Stimulated activated CD8-positive, alpha-beta memory T cell treated with anti-CD3 and anti-CD28 coated beads, Interleukin-4, amount 100 ng/mL, for 1 hour (primary cell): Measurements from ENCODE around the gene RFX5.

Experiments used
- DNase-seq, 2 donors: peaks; one replicate each; pipeline ENCODE4 v3.0.0-alpha.2; 2020; ENCODE audit warnings: low read depth in 2 of 2, low spot score in 1 of 2

Gene RFX5

DNA sequence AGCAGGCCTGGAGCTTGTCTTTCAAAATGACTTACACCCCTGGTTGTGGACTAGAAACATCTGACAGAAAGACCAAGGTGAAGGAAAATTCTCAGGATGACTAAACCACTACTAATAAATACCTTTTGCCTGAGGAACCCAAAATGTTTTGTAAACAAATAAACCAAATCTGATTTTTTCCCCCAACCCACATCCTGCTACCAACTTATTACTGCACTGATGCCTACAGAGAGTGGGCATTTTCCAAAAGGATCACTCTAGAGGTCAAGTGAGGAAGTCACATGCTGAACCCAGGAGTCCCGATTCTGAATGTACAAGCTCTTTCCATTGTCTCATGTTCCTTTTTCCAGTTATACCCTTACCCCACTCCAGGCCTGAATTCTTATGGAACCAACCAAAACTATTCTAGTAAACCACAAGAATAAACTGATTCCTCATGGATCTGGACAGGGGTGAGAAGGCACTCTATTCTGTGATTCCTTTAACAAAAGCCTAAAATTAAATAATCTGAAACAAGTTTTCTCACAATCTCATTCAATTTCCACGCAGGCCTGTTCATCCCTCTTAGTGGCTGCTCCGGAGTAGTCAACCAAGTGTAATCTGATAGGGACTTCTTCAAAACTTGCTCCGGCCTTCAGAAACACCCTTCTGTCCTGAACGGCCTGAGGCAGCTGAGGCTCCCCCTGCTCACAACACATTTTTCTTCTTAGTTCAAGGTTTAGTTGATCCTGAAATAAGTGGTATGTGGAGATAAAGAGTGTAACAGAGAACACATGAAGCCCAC is 21.2 kb downstream of the RFX5 start:
- DNase-seq: no peak

DNA sequence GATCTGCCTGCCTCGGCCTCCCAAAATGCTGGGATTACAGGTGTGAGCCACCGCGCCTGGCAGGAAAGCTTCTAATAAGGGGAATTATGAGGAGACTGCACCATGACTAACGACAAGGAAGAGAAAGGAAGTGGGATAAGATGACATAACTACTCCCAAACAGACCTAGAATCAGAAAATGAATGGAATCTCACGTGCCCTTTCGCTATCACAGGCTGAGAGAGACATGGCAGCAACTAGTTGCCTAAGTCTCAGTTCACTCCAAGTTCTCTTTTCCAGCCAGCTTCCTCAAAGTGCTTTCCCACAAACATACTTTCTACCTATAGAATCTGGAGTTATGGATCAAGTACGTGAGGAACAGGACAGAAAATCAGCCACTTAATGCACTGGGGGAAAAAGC is 21.8 kb downstream of the RFX5 start:
- no peak for DNase-seq

DNA sequence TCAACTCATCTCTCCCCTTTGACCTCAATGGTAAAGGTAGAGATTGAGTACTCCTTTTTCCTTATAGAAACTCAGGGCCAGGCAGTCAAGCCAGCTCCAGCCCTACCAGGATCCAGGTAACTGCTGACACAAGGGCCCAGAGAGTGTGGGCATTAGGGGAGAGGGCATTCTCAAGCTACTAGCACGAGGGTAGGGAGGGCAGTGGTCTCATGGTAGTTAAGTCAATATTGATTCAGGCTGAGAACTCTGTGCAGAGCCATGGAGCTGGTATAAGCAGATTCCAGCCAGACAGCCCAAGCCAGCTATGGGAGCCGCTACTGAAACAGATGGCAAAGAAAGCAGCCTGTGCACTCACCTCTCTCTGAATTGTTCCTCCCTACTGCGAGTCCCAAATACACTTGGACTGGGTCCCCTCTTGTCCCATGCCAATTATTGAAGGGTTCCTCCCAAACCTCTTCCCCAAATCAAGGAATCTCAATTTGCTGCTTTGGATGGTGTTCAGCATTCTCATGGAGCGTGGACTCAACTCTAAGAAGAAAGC is 22.6 kb downstream of the RFX5 start:
- DNase-seq: no peak

DNA sequence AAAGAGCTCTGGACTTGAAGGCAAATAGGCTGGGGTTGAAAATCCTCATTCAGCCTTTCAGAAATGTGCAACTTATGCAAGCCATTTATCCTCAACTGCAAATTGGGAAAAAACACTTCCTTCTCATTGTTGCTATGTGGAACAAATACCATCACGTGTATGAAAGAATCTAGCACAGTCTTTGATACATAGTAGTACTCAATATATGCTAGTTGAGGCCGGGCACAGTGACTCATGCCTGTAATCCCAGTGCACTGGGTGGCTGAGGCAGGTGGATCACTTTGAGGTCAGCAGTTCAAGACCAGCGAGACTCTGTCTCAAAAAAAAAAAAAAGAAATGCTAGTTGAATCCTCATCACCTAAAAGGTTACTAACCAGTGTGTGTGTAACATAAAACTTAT is 28.1 kb downstream of the RFX5 start:
- no peak for DNase-seq

DNA sequence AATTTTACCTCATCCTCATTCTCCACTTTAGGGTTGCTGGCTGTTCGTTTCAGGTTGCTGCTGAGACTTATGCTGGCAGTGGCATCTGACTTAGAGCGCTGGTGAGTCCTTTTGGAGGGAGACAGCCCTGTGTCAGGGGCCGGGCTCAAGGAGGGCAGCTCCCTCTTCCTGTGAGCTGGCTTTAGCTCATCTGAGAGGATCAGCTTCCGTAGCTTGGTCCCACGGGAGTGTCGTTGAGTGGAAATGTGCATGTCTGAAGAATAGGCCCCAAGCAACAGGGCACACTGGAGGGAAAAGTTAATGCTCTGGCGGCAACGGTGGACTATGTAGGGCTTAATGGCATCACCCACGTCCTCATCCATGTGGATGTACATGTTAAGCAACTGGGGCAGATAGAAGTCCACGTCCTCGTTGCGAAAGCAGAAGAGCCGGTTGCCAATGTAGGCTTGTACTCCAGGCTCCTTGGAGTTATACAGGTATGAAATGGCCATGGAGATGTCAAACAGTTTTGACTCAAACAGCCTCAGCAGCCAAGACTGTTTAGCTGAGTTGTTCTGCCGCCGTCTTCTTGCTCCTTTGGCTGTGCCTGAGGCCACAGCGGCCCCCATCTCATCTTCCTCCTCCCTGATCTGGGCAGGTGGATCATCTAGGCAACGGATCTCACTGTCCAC is 31.4 kb downstream of the RFX5 start:
- no peak for DNase-seq

DNA sequence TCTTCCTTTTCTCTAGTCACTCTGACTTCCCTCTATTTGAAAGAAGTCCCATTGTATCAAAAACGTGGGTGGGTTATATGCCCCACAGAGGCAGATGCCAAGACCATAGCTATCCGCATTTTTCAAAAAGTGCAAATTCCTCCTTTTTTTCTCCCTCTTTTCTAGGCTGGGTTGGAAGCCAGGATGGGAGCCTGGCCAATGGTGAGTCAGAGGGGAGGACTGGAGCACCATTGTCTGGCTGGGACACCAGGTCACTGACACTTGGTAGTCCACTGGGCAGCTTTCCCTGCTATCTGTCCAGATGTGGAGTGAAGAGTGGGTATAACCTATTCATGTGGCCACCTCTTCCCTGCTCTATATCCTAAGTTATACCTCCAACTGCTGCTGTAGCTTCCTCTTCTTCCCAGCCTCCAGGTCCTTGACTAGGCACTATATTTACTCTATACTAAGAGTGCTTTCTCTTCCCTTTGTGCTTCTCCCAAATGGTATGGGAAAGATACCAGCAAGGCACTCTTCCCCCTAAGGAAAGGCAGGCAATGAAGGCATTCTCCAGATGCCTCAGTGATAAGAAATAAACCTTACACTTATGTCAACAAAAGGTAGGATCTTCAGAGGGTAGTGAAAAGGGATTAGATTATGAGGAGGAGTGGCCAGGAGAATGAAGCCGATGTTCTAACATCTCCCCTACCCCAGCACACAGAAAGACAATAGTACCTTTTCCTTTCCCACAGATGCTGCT is 32.7 kb downstream of the RFX5 start:
- DNase-seq: no peak

DNA sequence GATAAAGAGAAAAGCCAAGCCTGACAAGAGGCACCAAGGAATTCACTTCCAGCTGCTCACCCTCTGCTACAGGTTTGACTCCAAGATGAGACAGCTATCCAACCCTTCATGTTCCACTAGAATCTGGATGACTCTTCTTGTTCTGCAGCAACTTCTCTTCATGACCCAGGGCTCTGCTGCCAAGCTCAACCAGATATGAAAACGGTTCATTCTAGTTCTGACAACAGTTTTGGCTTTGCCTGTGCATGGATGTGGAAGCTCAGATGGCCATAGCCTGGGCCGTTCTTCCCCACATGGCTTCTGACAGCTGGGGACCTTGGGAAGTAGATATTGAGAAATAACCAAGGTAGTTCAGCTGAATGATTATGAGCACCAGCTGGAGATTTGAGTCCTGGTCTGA is 33.6 kb downstream of the RFX5 start:
- DNase-seq: no peak

DNA sequence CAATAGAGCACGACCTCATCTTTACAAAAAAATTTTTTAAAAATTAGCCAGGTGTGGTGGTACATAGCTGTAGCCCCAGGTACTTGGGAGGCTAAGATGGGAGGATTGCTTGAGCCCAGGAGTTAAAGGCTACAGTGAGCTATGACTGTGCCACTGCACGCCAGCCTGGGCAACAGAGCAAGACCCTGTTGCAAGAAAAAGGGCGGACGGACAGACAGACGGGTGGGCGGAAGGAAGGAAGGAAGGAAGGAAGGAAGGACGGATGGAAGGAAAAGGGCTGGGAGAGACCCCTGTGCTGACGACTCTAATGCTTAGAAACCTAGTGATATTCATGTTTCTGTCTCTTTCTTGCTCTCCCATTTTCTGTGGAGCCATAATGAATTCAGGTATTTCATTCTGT is 34.2 kb downstream of the RFX5 start:
- no peak for DNase-seq

DNA sequence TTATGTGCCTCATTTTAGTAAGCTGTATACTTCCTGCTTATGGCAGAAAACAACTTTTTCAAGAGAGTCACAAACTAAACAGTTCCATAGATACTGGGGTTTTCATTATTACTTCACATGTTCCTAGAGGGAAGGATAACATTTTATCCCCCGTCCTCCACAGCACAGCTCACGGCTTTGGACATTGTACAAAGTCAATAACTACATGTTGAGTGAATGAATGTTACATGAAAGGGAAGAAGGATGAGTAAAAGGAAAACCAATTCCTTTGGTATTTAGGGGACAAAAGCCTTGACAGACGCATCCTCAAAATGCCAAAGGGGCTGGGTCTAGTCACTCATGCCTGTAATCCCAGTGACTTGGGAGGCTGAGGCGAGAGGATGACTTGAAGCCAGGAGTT is 34.6 kb downstream of the RFX5 start:
- no peak for DNase-seq

DNA sequence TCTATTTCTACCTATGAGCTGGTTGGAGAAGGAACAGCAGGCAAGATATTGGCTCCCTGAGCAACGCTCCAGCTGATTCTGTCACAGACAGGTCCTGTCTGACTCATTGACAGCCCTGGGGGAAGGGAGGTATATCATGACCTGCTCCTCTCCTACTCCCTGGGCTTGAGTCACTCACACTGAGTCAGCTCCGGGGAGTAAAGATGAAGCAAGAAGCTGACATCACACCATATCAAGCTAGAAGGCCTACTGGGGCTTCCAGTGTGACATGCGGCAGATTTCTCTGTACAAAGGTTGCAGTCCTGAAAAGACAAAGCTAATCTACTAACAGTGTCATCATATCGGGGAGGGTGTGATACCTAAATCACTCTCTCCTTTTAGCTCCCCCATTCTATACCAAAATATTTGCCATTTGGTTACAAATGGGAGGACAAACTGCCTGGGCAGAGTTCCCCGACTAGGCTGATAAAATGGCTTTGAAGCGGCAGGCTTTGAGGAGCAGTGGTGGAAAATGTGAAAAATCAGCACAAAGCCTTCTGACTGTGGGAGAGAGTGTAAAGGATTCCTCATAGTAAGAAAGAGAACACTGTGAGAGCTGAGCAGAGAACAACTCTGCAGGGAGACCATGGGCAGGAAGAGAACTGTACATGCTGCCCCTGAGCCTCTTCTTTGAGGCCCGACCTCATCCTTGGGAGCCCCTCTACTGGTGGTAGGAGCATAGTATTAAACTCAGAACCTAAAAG is 35.3 kb downstream of the RFX5 start:
- DNase-seq: peak; percentile 33 to 43

DNA sequence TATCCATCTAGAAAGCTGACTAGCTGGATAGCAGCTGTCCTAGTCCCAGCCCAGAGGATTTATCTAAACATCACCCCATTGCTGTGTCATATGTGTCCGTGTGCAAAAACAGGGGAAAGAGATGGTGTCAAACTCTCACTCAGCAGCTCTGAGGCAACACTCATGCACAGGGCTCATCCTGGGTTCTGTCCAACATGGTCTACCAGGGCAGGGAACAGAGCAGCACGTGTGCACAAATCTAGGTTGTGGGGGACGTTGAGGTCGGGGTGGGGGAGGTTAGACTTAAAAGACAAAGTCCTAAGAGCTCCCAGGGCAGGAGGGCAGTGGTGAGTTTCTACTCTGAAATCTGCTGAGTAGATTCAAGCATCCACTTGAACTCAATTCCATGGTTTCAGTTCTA is 36.0 kb downstream of the RFX5 start:
- DNase-seq: no peak

DNA sequence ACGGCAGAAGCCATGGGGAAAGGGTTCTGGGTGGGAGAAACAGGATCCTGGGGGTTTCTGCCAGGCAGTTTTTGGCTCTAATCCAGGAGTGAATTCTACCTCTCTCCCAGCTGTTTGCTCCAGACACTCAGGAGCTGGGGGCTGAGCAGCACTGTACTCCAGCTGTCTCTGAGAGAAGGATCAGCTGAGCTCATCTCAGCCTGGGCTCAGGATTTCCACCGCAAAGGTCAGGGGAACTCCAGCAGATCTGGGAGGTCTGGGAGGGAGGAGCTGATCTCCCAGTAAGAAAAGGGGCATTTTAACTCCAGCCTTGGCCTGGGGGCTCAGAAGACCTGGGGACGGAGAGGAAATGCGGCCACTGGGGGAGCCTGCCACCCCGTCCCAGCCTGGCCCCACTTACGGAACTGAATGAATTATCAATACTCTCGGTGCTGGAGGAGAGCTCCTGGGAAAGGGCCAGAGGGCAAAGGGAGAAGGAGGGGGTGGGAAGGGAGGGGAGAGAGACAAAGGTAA is 37.2 kb downstream of the RFX5 start:
- no peak for DNase-seq

DNA sequence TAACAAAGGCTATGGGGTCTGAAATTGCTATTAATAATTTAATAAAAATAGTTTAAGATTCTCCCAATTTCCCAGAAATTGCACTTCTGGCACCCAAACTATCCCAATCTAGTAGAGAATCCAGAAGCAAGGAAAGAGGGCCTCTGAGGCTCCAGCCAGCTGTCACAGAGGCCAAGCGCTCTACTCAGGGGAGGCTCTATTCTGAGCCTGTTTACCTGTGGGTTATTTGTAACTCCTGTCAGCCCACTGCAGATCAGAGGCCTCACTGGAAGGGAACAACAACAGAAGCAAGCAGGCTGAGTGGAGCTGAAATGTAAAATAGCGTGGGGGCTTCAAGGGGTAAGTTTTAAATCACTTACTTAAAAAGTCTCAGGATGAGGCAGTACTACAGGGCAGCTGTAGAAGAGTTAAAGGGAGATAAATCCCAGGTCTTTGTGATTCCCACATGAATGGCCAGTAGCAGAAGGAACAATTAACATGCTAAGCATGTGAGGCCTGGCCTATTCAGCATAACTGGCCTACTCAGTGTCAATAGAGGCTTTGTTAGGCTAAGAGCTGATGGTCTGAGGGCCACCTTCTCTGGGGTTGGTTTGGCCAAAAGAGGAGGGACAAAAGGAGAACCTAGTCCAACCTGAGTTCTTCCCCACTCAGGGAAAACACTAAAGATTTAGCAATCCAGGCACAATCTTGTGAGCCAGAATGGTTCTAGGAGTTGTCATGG is 52.1 kb downstream of the RFX5 start:
- no peak for DNase-seq

DNA sequence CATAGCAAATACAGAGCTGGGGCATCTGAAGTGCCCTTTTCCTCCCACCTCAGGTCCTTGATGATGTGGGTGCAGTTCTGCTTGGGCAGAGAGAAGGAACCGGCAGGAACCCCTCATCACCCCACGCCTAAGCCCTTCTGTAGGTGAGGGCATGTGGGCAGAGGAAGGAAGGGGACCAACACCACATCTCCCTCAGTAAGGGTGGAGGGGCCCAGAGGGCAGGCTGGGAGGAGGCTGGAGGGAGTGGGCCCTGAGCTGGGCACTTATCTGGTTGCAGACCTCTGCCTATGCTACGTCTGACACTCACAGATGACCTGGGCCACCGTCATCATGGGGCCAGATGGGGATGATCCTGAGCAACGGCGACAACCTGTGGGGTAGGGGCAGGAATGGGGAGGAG is 54.0 kb downstream of the RFX5 start:
- no peak for DNase-seq

DNA sequence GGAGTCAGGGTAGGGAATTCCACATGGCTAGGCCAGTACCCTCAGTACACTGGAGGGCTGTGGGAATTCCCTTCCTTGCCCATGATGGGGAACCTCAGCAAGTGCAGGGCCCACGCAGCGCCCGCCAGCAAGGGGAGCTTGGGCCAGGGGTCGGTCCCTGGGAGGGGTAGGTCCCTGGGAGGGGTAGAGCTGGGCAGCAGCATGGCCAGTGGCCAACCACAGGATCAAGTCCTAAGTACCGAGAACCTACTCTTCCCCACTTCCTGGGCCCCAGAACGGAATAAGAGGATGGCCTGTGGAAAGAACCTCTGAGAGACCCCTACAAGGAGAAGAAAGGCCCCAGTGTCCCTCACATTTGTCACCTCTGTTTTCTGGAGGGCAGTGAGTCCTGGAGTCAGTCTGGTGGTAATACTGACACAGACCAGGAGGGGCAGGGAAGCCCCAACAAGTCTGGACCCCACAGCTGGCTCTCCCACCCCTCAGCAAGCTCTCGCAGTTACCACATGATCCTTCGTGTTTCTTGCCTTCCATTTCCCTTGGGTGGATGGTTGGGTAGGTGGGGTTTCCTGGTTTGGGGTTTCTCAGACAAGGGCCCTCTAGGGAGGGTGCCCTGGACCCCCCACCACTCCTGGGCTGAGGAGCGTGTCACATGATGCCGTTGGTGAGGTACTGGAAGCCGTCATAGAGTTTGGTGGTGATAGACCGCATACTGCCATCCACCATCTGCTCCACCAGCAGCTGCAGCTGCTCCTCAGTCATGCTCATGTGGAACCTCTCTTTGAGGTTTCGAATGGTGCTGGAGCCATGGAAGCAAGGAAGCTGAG is 54.6 kb downstream of the RFX5 start:
- DNase-seq: no peak

DNA sequence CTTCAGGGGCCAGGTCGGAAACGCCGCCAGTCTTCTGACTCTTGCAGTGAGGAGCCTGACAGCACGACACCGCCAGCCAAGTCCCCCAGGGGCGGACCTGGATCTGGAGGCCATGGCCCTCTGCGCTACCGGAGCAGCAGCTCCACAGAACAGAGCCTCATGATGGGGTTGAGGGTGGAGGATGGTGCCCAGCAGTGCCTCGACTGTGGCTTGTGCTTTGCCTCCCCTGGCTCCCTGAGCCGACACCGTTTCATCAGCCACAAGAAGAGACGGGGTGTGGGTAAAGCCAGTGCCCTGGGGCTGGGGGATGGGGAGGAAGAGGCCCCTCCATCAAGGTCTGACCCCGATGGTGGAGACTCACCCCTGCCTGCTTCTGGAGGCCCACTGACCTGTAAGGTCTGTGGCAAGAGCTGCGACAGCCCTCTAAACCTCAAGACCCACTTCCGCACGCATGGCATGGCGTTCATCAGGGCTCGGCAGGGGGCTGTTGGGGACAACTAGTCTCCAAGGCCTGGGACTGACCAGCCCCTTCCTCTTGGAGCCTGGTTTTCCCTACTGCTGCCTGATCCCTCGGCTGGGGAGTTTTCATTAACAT is 56.2 kb downstream of the RFX5 start:
- DNase-seq: no peak
